CD4-positive, alpha-beta T cell treated with Interleukin-17A for 4 hours (primary cell): ENCODE data around the gene RRAD.

ENCODE experiments used
- DNase-seq: peaks from one replicate; pipeline ENCODE4 v3.0.0-alpha.2; 2020; ENCODE audit warnings: mixed read lengths

Gene RRAD

GRCh38 chr16:66914541-66914940 lies 10.8 kb downstream of the RRAD start:
- no peak for DNase-seq

DNA sequence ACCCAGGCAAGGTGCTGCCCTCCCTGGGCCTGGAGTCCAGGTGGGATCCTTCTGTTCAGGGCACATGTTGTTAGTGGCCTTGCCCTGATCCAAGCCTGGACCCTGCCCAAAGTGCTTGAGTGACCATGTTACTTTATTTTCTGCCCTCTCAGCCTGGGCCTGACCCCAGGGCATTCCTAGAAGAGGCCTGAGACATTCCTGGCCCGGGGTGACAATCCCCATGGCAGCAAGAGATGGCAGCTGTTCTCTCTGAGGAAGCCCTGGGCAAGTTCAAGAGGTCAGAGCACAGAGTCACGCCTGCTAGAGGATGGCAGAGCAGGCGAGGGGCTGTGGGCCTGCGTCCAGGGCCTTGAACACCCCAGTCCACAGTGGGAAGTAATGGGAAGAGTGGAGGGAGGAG lies 11.6 kb downstream of the RRAD start:
- no peak for DNase-seq

GRCh38 chr16:66913081-66913480 lies 12.3 kb downstream of the RRAD start:
- DNase-seq: no peak

DNA sequence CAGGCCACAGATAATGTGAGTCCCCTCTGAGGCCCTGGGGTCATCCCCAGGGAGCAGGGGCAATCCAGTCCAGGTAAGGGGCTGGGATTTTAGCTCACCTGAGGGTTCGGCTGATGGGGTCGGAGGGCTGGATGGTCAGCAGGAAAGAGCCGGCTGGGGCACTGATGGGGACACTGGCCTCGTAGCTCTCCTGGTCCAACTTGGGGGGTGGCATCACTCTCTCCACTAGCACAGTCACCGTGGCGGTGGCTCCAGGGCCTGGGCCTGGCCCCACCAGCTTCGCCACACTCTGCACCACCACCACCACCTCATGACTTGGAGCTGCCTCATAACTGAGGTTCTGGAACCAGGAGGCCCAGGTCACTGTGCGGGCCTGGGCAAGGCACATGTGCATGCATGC lies 13.5 kb downstream of the RRAD start:
- no peak for DNase-seq

- DNase-seq: no peak
These were observed 14.2 kb downstream of the RRAD start for GRCh38 chr16:66911112-66911511.

DNA sequence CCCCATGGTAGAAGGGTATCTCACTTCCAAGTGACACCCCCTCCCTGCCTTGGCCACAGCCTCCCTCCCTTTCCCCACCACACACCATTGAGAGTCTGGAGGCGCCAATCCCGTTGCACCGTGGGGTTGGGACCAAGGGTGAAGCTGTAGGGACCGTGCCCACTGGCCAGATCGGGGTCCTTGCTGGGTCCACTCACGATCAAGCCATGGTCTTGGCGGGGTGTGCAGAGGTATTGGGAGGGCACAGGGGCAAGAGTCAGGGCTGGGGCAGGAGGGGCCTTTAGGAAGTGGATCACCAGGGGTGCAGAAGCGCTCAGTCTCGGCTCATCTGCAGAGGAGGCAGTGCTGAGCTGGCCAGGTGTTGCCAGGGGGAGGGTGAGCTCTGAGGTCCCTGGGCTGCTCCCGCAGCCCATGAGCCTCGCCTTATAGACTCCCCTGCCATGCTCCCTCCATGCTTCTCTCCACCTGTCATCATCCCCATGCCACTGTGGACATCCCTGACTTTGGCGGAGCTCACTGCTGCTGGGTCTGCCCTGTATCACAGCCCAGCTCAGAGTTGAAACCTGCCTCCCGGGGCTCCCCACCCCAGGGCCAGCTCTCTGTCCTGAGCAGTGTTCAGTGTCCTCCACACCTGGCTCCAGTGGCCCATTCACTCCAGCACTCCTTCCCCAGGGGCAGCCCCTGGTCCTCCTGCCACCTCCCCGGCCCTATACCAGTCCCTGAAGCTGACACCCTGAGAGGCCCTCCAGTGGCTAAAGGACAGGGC lies 15.0 kb downstream of the RRAD start:
- no peak for DNase-seq

DNA sequence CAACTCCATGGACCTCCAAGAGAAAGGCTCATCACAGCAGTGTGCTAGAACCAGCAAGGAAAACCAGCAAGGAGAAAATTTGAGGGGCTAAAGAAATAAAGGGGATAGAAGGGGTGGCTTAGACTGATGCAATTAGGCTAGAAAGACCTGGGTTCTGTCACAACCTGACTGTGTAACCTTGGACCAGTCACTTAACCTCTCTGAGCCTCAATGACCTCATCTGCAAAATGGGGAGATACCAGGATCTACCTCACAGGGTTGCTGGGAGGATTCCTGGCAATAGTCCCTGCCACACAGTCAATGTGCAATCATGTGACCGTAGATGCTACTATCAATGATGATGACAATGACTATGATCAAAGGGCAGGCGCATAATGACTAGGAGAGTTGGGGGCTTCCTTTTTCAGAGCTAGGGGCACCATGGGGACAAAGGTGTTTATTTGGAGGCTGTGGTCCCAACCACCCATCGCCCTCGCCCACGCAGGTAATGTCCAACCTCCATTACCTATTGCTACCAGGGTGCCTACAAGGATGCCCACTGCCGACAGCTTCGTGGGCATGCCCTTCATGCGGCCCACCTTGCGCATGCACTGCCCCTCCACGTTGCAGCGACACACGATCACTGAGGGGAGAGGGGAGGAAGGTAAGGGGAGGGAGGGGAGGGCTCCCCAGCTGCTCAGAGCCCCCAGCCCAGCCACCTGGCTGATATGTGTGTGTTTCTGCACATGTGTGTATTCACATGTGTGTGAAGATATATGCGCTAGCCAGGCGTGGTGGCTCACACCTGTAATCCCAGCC lies 16.4 kb downstream of the RRAD start:
- no peak for DNase-seq

GRCh38 chr16:66908116-66908515 lies 17.2 kb downstream of the RRAD start:
- no peak for DNase-seq

GRCh38 chr16:66906916-66907836 lies 18.2 kb downstream of the RRAD start:
- DNase-seq: no peak

- peak; percentile 67 for DNase-seq
These were observed 19.4 kb downstream of the RRAD start for GRCh38 chr16:66905633-66906539.

GRCh38 chr16:66904846-66905632 lies 20.3 kb downstream of the RRAD start:
- DNase-seq: no peak

DNA sequence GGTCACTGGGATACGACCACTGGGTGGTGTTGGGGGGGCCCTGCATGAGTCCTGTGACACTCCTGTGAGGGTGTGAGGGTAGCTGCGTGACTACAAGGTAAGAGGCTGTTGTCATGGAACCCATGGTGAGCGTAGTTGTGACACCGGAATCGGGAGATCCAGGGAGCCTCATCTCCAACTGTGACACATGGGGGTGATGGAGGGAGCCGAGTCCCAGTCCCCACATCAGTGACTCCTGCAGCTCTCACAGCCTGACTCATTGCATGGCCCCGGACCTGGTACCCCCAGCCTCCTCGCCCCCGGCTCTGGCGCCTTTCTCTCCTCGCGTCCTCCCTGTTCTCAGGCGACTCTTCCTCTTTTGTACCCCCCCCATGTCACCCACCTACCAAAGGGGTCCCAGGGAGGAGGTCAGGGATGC lies 20.9 kb downstream of the RRAD start:
- DNase-seq: no peak

DNA sequence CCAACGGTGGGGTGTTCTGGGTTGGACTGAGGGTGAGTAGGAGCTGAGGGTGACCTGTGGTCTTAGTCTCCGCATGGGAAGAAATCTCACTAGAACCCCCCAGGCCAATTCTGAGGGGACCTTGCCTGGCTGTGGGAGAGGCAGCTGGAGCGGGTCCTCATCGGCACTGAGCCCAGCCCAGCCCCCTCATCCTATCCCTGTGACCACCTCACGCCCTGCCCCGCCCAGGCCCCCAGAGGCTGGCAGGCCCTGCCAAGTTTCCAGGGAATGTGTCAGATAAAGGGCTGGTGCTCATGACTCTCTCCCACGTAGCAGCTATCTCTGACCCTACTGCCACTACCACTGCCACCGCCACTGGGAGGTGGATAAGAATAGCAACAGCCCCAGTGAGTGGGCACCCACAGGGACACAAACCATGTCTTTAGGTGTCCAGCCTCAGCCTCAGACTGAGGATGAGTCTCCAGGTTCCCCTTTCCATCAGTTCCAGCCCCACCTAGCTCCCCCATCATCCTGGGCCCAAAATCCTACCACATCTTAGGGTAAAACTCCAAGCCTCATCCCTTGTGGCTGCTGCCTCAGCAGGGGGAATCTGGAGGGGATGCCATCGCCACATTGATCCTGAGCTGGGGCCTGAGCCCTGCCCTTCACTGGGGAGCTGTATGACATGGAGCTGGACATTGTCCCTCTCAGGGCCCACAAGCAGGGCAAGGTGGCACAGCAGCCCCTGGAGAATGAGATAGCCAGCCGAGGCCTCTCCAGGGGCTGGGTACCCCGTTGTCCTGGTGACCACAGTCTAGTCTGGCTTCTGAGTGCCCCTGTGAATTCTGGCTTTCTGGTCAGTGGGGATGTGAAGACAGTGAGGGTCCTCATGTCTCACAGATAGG lies 21.5 kb downstream of the RRAD start:
- no peak for DNase-seq

DNA sequence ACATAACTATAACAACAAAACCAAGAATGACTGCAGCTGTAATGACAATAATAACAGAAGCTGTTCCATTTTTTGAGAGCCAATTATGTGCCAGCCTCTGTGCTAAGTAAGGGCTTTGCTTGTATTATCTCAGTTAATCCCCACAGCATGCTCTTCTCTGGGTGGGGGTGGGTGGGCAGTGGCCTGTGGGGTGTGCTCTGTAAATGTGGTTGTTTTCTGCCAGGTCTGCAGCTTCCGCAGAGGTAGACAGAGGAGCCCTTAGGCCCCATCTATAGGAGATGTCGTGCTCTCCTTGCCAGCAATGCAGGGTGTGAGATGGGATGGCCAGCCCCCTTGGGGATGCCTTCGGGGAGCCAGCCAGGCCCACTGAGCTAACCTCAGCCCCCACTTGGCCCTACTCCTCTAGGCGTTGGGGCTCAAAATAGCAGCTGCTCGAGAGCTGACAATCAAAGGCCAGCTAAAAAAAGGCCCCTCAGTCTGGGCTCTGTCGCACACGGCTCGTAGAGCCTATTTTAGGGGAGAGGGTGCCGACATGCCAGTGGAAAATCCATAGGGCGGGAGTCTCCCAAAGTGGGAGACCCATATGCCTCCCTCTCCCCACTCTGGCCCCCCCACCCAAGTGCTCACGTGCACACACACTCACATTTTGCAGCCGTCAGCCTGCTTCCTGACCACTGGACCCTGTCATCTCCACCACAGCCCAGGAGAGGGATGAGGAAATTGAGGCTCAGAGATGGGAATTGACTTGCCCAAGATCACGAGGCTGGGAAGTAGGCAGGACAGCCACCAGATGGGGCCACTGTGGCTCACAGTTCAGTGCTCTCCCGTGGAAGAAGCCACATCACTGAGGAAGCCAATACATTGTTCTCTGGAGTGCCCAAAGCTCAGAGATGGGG lies 22.4 kb downstream of the RRAD start:
- DNase-seq: no peak

DNA sequence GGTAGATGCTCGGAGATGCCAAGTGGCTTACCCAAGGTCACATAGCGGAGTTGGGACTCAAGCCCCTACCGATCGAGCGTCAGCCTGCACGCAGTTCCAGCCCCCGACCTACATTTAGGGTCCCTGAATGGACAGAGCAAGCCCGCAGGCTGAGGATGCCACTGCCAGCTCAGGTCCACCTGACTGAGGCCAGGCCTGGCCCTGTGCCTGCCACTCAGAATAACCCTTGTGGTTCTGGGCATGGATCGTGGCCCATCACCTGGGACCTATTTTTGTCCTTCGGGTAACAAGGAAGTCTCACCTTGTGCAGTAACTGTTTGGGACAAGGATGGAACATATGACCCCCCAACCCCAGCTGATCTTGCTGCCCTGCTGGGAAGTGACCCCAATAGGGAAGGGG lies 23.7 kb downstream of the RRAD start:
- no peak for DNase-seq

DNA sequence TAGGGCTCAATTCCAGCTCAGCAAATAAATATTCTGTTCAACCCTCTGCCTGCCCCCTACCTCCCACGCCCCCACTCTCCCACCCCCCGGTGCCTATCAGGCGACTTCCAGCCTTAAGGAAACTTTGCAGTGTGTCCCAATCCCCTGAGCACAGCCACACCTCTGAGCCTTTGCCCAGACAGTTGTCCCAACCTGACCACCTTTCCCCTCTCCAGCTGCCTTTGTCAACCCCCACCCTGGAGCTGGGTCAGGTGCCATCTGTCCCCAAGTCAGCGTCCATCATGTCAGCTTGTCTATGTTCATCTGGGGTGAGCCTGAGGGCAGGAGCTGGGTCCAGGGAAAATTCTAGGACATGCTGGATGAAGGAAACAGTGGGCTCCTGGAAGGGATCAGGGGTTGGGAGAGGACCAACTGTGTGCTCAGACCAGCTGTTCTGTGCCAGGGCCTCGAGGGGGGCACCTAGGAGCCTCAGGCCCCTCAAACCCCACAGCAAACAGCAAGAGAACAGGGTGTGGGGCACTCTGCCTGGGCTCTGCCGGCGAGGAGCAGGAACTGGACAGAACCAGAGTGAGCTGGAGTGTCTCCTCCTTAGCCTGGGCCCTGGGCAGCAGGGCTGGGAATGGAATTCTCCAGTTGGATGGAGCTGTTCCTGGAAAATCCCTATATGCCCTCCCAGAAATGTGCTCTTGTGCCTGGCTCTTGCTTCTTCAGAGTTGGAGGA lies 24.5 kb downstream of the RRAD start:
- no peak for DNase-seq

GRCh38 chr16:66899945-66900710 lies 25.2 kb downstream of the RRAD start:
- no peak for DNase-seq
